GM18868 (cell line): ENCODE measurements around the gene PES1.
"Not testable (repeated sequence)": the region's sequence is repeated elsewhere in the genome, so short reads cannot be mapped to it uniquely, and the experiment has no call there.

ENCODE experiments used
- ATAC-seq: cut with Tn5 transposase; IDR thresholded peaks from one replicate; pipeline ENCODE4 v1.9.1; 2021; ENCODE audit warnings: mild to moderate bottlenecking, moderate library complexity; ENCODE audit not compliant: unreplicated experiment

PES1 gene

DNA sequence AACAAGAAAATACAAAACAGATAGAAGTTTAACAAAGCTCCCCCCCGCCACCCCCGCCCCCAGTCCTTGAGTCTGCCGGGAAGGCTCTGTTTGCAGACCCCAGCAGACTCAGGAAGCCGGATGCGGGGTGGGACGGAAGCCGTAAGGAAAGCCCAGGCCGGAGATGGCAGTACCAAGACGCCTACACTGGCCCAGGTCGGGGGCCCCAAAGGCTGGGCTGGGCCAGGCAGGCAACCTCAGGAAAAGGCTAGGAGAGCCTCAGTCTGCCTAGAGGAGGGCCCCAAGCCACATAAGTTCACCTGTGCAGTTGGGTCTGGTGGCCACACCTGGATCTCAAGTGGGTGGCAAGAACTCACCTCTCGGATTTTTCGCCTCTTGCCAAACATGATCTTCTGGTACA, 13.2 kb downstream of the PES1 start:
- no peak for ATAC-seq

DNA sequence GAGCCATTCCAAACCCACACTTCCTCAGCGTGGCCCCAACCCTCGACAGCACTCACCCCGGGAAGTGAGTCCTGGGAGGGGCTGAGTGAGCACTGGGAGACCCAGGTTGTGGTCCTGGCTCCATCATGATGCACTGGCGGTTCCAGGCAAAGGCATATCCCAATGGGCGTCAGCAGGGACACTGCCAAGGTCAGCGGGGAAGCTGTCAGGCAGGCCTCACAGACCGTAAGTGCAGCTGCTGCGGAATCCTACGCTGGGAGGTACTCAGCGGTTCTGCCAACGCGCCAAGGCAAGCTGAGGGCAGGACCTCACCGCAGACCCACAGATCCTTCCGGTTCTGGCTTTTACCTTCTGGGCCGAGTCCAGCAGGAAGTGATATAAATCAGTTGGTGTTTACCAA, 15.9 kb downstream of the PES1 start:
- no peak for ATAC-seq

GRCh38 chr22:30574997-30575671, 16.6 kb downstream of the PES1 start:
- no peak for ATAC-seq

- no peak for ATAC-seq
Measured at GRCh38 chr22:30574095-30574981, 17.4 kb downstream of the PES1 start, which contains the start of gene GAL3ST1. Gene GAL3ST1, minus strand, starts transcription at chr22:30574665. Its CDS starts 17,273 bp downstream, at chr22:30557392.

GRCh38 chr22:30573594-30574094, 18.1 kb downstream of the PES1 start:
- ATAC-seq: no peak

DNA sequence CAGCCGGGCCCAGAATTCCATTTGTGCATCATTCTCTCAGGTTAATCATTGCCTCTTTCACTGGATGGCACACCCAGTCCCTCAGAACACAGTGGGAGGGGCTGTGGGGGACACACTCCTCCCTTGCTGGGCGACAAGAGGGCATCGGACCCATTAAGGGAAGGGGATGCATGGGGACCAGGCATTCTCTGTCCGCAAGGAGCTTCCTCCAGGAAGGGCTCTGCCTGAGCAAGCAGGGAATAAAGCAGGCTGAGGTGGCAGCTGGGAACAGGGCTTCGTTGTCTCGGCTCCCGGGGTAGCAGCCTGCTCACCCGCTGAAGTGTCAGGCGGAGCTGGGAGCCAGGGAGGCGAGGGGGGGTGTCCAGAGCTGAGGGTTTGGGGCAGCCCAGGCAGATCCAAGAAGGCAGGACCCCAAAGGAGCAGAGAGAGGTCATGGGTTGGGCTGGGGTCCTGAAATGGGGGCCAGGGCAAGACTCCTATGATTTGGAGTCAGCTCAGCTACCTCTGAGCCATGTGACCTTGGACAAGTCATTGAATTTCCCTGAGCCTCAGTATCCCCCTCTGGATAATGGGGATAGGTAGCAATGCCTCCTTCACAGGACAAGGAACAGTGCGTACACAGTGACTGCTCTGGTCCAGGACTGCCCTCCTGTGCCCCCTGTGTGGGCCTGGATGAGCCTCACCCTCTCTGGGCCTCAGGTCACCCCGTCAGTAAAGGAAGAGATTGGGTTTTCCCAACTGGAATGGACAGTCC, 18.7 kb downstream of the PES1 start:
- ATAC-seq: no peak

DNA sequence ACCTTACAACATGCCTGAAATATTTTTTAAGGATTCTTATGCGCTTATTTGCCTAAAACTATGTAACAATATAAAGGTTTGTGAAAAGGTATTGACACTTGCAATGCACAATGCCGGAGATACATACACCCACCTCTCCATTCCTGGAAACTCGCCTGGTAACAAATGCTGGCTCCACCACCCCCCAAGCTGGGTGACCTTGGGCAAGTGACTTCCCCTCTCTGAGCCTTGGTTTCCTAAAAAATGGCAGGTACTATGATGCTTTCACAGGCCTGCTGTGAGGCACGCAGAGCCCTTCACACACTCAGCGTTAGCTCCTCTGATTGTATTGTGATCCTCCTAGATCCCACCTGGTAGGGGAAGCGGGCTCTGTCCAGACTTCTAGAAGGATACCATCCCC, 19.5 kb downstream of the PES1 start:
- ATAC-seq: no peak

DNA sequence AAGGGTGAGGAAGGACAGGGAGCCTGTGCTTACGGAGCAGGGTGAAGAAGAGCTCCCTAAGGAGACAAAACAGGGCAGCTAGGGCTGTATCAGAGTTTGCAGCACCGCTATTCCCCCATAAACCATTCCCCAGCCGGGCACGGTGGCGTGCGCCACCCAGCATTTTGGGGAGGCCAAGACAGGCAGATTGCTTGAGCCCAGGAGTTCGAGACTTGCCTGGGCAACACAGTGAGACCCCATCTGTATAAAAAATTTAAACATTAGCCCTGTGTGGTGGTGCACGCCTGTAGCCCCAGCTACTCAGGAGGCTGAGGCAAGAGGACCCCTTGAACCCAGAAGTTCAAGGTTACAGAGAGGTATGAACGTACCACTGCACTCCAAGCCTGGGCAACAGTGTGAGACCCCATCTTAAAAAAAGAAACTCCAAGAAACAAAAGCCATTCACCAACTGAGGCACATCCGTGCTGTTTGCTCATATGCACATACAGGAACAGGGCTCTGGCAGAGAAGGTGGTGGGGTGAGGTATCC, 22.0 kb downstream of the PES1 start:
- no peak for ATAC-seq

GRCh38 chr22:30568137-30568805, 23.4 kb downstream of the PES1 start:
- ATAC-seq: no peak

DNA sequence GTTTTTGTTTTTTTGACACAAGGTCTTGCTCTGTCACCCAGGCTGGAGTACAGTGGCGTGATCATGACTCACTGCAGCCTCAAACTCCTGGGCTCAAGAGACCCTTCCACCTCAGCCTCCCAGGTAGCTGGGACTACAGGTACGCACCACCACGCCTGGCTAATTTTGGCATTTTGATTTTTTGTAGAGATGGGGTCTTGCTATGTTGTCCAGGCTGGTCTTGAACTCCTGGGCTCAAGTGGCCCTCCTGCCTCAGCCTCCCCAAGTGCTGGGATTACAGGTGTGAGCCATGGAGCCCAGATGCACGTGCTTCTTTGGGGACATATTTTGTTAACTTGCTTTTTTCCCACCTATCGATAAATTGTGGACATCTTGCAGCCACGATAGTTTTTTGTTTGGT, 24.4 kb downstream of the PES1 start:
- not testable (repeated sequence) for ATAC-seq

GRCh38 chr22:30566125-30566524, 25.6 kb downstream of the PES1 start:
- ATAC-seq: no peak

- no peak for ATAC-seq
Measured at GRCh38 chr22:30565341-30565740, 26.4 kb downstream of the PES1 start.

DNA sequence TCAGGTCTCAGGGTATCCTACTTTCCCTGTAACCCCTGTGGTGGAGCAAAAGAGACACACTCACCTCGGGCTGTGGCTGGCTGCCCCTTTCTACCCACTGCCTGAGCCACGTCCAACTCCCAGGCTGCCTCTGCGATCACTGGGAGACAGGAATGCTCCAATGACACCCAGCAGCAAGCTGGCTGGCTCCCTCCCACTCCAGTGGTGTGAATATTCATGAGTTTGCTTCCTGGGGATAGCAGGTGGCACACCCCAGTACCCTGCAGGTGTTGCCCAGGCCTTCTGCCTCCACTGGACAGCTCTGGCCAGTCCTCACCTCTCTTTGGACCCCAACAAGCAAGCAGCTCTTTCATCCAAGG, 27.0 kb downstream of the PES1 start:
- ATAC-seq: no peak

- no peak for ATAC-seq
Measured at GRCh38 chr22:30564045-30564760, 27.5 kb downstream of the PES1 start.

- ATAC-seq: no peak
Measured at GRCh38 chr22:30562366-30562765, 29.3 kb downstream of the PES1 start.

DNA sequence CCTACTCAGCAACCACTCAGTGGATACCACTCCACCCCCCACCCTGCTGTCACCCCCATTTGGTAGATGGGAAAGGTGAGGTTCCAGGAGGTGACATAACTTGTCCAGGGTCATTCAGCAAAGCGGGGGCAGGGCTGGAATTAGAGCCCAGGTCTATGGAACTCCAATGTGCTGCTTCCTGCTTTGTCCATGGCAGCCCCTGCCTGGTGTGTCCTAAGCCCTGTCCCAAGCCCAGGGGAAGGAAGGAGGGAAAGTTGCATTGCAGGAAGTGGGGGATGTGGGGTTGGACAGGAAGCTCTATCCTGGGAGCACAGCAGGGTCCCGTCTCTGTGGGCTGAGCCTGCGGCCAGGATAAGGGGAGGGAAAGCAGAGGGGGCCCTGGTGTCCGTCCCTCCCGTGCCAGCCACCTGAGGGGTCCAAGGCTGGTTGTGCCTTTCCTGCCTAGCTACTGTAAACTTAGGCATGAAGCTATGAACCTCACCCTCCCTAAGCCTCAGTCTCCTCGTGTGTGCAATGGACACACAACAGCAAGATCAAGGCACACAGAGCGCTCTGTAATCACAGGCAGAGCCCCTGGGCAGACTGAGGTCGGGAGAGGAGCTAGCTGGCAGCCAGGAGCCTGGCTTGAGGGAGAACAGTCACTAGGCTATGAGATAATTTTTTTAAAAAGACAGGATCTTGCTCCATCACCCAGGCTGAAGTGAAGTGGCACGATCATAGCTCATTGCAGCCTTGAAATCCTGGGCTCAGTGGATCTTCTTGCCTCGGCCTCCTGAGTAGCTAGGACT, 30.1 kb downstream of the PES1 start:
- ATAC-seq: no peak

- not testable (repeated sequence) for ATAC-seq
Measured at GRCh38 chr22:30560643-30561202, 31.0 kb downstream of the PES1 start.

DNA sequence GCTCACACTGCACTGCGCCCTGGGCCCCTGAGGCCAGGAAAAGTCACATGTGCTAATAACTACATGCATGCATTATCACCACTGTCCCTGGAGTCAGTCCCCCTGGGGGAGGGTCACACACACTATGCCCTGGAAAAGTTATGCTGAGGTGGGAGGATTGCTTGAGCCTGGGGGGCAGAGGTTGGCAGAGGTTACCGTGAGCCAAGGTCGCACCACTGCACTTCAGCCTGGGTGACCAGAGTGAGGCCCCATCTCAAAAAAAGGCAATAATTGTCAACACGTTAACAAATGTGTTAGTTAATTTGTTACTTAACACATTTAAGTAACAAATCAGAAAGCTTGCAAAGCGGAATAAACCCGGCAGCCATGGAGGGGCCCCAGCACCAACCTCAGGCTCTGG, 31.8 kb downstream of the PES1 start:
- ATAC-seq: no peak

DNA sequence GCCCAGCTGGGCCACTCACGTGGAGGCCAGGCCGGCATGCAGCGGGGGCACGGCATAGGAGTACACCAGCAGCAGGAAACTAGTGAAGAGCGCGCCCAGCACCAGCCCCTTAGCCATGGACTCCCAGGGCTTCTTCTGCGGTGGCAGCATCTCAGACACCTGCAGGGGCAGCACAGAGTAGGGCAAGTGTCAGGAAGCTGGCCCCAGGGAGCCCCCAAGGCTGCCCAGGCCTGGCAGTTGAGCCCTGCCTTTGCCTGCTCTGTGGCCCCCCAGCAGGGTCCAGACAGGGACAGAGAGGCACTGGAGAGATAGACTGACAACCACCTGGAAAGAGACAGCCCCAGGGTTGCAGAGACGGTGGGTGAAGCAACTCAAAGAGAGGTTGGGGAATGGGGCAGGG, 34.5 kb downstream of the PES1 start:
- no peak for ATAC-seq
